ENCODE data around the gene ADAMTSL2. TPM values are rescaled to one million over a fixed set of nuclear protein-coding genes. Genes with fewer than 3 reads are reported as not detected.

ADAMTSL2 gene
- total RNA-seq, 2 experiments from 2014 or later = 0.29 to 0.34 TPM

- Mint-ChIP-seq H3K9me3 (peaks cover 12% of the 10 kb centered on the region), H3K27me3 (peaks cover 4% of the 10 kb centered on the region)
These were observed 62.9 kb downstream of the ADAMTSL2 start for GRCh38 chr9:133597316-133597957.

GRCh38 chr9:133598978-133599377 is 64.5 kb downstream of the ADAMTSL2 start:
- Mint-ChIP-seq H3K36me3 (peaks cover 1% of the 10 kb centered on the region), H3K9me3 (peaks cover 12% of the 10 kb centered on the region), H3K27ac (no peak overlapping the region), H3K27me3 (peaks cover 4% of the 10 kb centered on the region), H3K4me3 (no peak overlapping the region), H3K4me1 (peaks cover under 1% of the 10 kb centered on the region)
- no peak for DNase-seq

More at GRCh38 chr9:133597316-133597957, 62.9 kb downstream of the ADAMTSL2 start:
- Mint-ChIP-seq H3K4me1 (no peaks in the 10 kb centered on the region), H3K27ac (no peak overlapping the region), H3K4me3 (no peak overlapping the region), H3K36me3 (peaks cover 1% of the 10 kb centered on the region)
- DNase-seq = no peak

DNA sequence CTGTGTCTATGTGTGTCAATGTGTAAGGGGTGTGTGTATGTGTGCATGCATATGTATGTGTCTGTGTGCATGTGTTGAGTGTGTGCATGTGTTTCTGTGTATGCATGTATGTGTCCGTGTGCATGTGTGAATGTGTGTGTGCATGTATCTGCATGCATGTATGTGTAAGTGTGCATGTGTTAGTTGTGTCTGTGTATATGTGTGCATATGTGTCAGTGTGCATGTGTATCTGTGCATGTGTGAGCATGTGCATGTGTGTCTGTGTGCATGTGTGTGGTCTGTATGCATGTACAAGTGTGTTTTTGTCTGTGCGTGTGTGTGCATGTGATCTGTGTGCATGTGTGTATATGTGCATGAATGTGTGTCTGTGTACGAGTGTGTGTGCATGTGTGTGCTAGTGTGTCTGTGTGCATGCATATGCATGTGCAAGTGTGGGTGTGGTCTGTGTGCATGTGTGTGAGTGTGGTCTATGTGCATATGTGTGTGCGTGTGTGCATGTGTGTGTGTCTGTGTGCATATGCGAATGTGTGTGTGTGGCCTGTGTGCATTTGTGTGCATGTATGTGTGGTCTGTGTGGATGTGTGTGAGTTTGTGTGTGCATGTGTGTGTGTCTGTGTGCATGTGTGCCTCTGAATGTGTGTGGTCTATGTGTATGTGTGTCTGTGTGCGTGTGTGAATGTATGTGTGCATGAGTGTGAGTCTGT is 65.1 kb downstream of the ADAMTSL2 start:
- Mint-ChIP-seq H3K9me3 (peaks cover 12% of the 10 kb centered on the region), H3K27ac (no peak overlapping the region), H3K36me3 (peaks cover 1% of the 10 kb centered on the region), H3K27me3 (peaks cover under 1% of the 10 kb centered on the region), H3K4me1 (peaks cover 5% of the 10 kb centered on the region), H3K4me3 (no peak overlapping the region)
- no peak for DNase-seq

- Mint-ChIP-seq H3K27ac (no peak overlapping the region), H3K4me3 (no peak overlapping the region), H3K9me3 (peaks cover 12% of the 10 kb centered on the region), H3K27me3 (no peaks in the 10 kb centered on the region), H3K36me3 (peaks cover 1% of the 10 kb centered on the region), H3K4me1 (peaks cover 9% of the 10 kb centered on the region)
- no peak for DNase-seq
These were observed 66.2 kb downstream of the ADAMTSL2 start for GRCh38 chr9:133600739-133601138.

- H3K9me3 Mint-ChIP-seq = peaks cover 12% of the 10 kb centered on the region
- no peak overlapping the region for H3K27ac Mint-ChIP-seq
- H3K36me3 Mint-ChIP-seq = peaks cover 1% of the 10 kb centered on the region
- H3K4me3 Mint-ChIP-seq = no peak overlapping the region
- H3K4me1 Mint-ChIP-seq = peaks cover 9% of the 10 kb centered on the region
- no peak for DNase-seq
- peaks cover 5% of the 10 kb centered on the region for H3K27me3 Mint-ChIP-seq
These were observed 67.2 kb downstream of the ADAMTSL2 start for GRCh38 chr9:133601746-133602145.

GRCh38 chr9:133602277-133602676 is 67.8 kb downstream of the ADAMTSL2 start:
- DNase-seq = no peak
- Mint-ChIP-seq H3K27ac (no peak overlapping the region), H3K27me3 (peaks cover 7% of the 10 kb centered on the region), H3K9me3 (peaks cover 8% of the 10 kb centered on the region), H3K36me3 (no peaks in the 10 kb centered on the region), H3K4me1 (peaks cover 9% of the 10 kb centered on the region), H3K4me3 (no peak overlapping the region)

DNA sequence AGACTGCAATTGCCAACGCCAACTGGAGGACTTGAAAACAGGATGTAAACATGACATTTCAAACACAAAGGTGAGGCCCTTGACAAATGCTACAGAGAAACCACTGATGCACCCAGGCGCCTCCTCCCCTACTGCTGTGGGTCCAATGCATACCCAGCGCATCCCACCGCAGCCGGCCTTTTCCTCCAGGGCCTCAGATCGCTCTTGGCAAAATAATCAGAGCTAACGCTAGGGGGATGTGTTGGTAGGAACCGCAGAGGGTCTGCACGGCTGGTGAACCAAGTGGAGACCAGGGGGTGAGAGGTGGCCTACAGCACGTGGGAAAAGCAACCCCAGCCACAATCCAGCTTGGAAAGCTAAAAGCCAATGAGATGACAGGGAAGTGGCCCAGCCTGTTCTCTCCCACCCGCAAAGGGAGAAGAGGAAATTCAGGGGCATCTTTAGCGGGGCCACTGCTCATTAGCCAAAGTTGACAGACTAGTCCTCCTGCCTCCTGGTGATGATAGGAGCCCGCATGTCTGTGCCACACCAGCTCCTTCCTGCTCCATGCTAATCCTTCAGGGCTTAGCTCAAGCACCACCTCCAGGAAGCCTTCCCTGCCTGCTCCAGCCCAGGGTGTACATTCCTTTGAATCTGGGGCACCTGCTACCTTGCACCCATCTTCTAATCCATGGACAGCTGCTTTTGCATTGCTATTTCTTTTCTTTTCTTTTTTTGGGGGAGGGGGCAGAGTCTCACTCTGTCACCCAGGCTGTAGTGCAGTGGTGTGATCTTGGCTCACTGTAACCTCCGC is 68.8 kb downstream of the ADAMTSL2 start:
- no peak overlapping the region for H3K4me3 Mint-ChIP-seq
- no peaks in the 10 kb centered on the region for H3K36me3 Mint-ChIP-seq
- no peak for DNase-seq
- H3K27me3 Mint-ChIP-seq = peaks cover 18% of the 10 kb centered on the region
- no peaks in the 10 kb centered on the region for H3K9me3 Mint-ChIP-seq
- no peak overlapping the region for H3K27ac Mint-ChIP-seq
- H3K4me1 Mint-ChIP-seq = peaks cover 9% of the 10 kb centered on the region

GRCh38 chr9:133604214-133604613 is 69.7 kb downstream of the ADAMTSL2 start:
- Mint-ChIP-seq H3K27ac (no peak overlapping the region), H3K4me3 (no peak overlapping the region), H3K4me1 (peaks cover 9% of the 10 kb centered on the region), H3K36me3 (no peaks in the 10 kb centered on the region), H3K27me3 (peaks cover 21% of the 10 kb centered on the region), H3K9me3 (no peaks in the 10 kb centered on the region)
- peak; percentile 36 for DNase-seq

DNA sequence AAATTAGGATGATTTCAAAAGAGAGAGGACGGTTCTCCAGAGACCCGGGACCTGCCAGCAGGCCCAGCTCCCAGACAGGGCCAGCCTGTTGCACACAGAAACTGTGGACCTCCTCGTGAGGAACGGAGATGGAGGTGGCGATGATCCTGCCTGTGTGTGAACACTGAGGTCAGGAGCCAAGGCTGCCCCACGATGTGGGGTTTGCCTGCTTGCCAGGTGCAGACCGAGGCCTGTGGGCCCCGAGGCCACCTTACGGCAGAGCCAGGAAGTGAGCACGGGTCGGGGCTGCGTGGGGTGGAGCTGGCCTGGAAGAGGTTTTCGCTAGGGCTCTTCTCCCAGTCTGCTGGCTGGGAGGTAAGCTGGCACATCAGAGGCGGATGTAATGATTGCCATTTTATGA is 70.4 kb downstream of the ADAMTSL2 start:
- H3K27me3 Mint-ChIP-seq = peaks cover 27% of the 10 kb centered on the region
- H3K36me3 Mint-ChIP-seq = no peaks in the 10 kb centered on the region
- H3K4me1 Mint-ChIP-seq = peaks cover 9% of the 10 kb centered on the region
- H3K27ac Mint-ChIP-seq = no peak overlapping the region
- no peak overlapping the region for H3K4me3 Mint-ChIP-seq
- peak; percentile 15 for DNase-seq
- H3K9me3 Mint-ChIP-seq = no peaks in the 10 kb centered on the region

- no peak for DNase-seq
- Mint-ChIP-seq H3K4me1 (peaks cover 9% of the 10 kb centered on the region), H3K27ac (no peak overlapping the region), H3K27me3 (peaks cover 32% of the 10 kb centered on the region), H3K9me3 (no peaks in the 10 kb centered on the region), H3K36me3 (no peaks in the 10 kb centered on the region), H3K4me3 (no peak overlapping the region)
These were observed 70.9 kb downstream of the ADAMTSL2 start for GRCh38 chr9:133605446-133605845.

- no peaks in the 10 kb centered on the region for H3K9me3 Mint-ChIP-seq
- peaks cover 39% of the 10 kb centered on the region for H3K27me3 Mint-ChIP-seq
- peaks cover 9% of the 10 kb centered on the region for H3K4me1 Mint-ChIP-seq
- DNase-seq = no peak
- H3K27ac Mint-ChIP-seq = no peak overlapping the region
- no peak overlapping the region for H3K4me3 Mint-ChIP-seq
- no peaks in the 10 kb centered on the region for H3K36me3 Mint-ChIP-seq
These were observed 71.6 kb downstream of the ADAMTSL2 start for GRCh38 chr9:133605856-133606707.

GRCh38 chr9:133606708-133607025 is 72.2 kb downstream of the ADAMTSL2 start:
- Mint-ChIP-seq H3K36me3 (no peaks in the 10 kb centered on the region), H3K27ac (no peak overlapping the region), H3K27me3 (peaks cover 42% of the 10 kb centered on the region), H3K4me1 (peaks cover 9% of the 10 kb centered on the region), H3K4me3 (no peak overlapping the region), H3K9me3 (no peaks in the 10 kb centered on the region)
- no peak for DNase-seq

GRCh38 chr9:133607381-133607780 is 72.9 kb downstream of the ADAMTSL2 start:
- peaks cover 9% of the 10 kb centered on the region for H3K4me1 Mint-ChIP-seq
- peaks cover 46% of the 10 kb centered on the region for H3K27me3 Mint-ChIP-seq
- no peak for DNase-seq
- no peaks in the 10 kb centered on the region for H3K36me3 Mint-ChIP-seq
- no peak overlapping the region for H3K27ac Mint-ChIP-seq
- no peak overlapping the region for H3K4me3 Mint-ChIP-seq
- H3K9me3 Mint-ChIP-seq = no peaks in the 10 kb centered on the region

DNA sequence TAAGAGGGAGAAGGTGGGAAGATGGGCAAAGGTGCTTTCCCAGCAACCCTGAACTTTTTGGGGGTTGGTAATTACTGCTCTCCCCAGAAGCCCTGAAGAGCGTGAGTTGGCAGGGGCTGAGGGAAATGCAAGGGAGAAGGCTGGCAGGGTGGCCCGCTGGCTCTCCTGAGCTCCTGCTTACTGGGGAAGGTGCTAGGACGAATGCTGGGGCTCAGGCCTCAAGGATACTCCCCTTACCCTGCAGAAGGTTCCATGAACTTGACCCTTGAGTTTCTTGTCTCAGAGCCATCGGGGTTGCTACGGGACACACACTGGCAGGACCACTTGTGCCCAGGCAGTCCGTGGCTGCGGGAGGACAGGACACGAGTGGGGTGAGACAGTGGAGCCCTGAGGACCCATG is 73.5 kb downstream of the ADAMTSL2 start:
- H3K4me3 Mint-ChIP-seq = no peak overlapping the region
- no peaks in the 10 kb centered on the region for H3K9me3 Mint-ChIP-seq
- H3K4me1 Mint-ChIP-seq = peaks cover 9% of the 10 kb centered on the region
- no peak overlapping the region for H3K27ac Mint-ChIP-seq
- no peaks in the 10 kb centered on the region for H3K36me3 Mint-ChIP-seq
- DNase-seq = no peak
- peaks cover 46% of the 10 kb centered on the region for H3K27me3 Mint-ChIP-seq

DNA sequence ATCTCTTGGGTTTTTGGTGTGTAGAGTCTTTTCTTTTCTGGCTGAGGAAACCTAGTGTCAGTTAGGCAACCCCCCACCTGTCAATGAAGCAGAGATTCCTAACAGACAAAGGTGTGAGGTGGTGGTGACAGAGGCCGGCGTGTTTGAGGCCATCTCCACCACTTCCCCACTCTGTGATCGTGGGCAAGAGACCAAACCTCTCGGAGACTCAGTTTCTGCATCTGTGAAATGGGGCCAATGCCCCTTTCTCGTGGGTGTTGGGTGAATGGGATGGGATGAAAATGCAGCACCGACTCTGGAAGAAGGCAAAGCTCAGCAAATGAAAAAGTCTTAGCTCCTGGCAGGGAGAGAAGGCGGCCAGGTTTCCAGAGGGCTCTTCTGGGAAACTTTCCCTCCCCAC is 73.9 kb downstream of the ADAMTSL2 start:
- no peak for DNase-seq
- Mint-ChIP-seq H3K27me3 (peaks cover 46% of the 10 kb centered on the region), H3K9me3 (no peaks in the 10 kb centered on the region), H3K4me1 (peaks cover 9% of the 10 kb centered on the region), H3K36me3 (no peaks in the 10 kb centered on the region), H3K27ac (no peak overlapping the region), H3K4me3 (no peak overlapping the region)

Data from activated naive CD8-positive, alpha-beta T cell treated with anti-CD3 and anti-CD28 coated beads for 36 hours (primary cell).